D721Med (cell line): ENCODE data around the gene LEKR1.

Experiments used
- DNase-seq: peaks from one replicate; pipeline ENCODE4 v3.0.0; 2011; ENCODE audit warnings: low spot score; ENCODE audit not compliant: insufficient read length
- FAIRE-seq: peaks from 2 replicates; lab custom pipeline; 2011; peaks lifted over from hg19 to GRCh38; lab: Jason Lieb, UNC
- CTCF ChIP-seq: IDR thresholded peaks from 2 replicates; pipeline ENCODE4 v1.5.1; 2012; ENCODE audit warnings: mild to moderate bottlenecking, control low read depth; ENCODE audit not compliant: insufficient read depth; ENCODE audit errors: missing control alignments

The LEKR1 gene

GRCh38 chr3:156806698-156807097 lies 19.5 kb upstream of the LEKR1 start:
- DNase-seq (no peak), FAIRE-seq (no peak)
- TF ChIP-seq CTCF: no peak

- TF ChIP-seq CTCF: no peak
- FAIRE-seq (no peak), DNase-seq (no peak)
These were observed 18.1 kb upstream of the LEKR1 start for GRCh38 chr3:156808025-156808424.

GRCh38 chr3:156811089-156811862 lies 14.9 kb upstream of the LEKR1 start:
- TF ChIP-seq CTCF: no peak

GRCh38 chr3:156812521-156813335 lies 13.4 kb upstream of the LEKR1 start:
- TF ChIP-seq CTCF: no peak
- no peak for DNase-seq
- FAIRE-seq: no peak

More at GRCh38 chr3:156811089-156811862, 14.9 kb upstream of the LEKR1 start:
- DNase-seq (no peak), FAIRE-seq (no peak)

GRCh38 chr3:156814295-156814694 lies 11.9 kb upstream of the LEKR1 start:
- FAIRE-seq (no peak), DNase-seq (no peak)
- TF ChIP-seq CTCF: no peak

GRCh38 chr3:156816091-156816793 lies 9.9 kb upstream of the LEKR1 start:
- FAIRE-seq: no peak
- DNase-seq: no peak
- no peak for TF ChIP-seq CTCF
